ENCODE measurements around the gene ABCB8. TPM values are rescaled to one million over a fixed set of nuclear protein-coding genes. Genes with fewer than 3 reads are reported as not detected.

Gene ABCB8
- total and polyA plus RNA-seq, 2 donors (not counting 3 experiments of a cell fraction or from before 2014, with no cell fraction given) = 38.0 to 46.3 TPM

- Histone ChIP-seq H4K20me1 (replicated peaks; ENCODE audit: control insufficient read depth, extremely low read depth, insufficient read depth, low read length) (no peaks in the 10 kb centered on the region), H3K9me3 (replicated peaks; ENCODE audit: control insufficient read depth, insufficient read depth, low read length) (no peaks in the 10 kb centered on the region), H2AFZ (ENCODE audit: low read depth, low read length) (no peak overlapping the region), H3K9ac (replicated peaks; ENCODE audit: extremely low read depth, insufficient read depth, low read length) (no peak overlapping the region), H3K27ac (ENCODE audit: insufficient read depth, low read depth, low read length) (no peak overlapping the region), H3K4me3 (replicated peaks in 1 of 3; ENCODE audit: insufficient read depth in 1 of 3, low read depth in 1 of 3, low read length in 3 of 3) (no peak overlapping the region), H3K36me3 (ENCODE audit: control insufficient read depth in 2 of 2, extremely low read depth in 1 of 2, insufficient read depth in 2 of 2, low read length in 2 of 2) (peaks cover 18 to 69% of the 10 kb centered on the region in 2 experiments), H3K9me1 (replicated peaks; ENCODE audit: control insufficient read depth, extremely low read depth, insufficient read depth, low read length) (no peaks in the 10 kb centered on the region), H3K79me2 (ENCODE audit: control insufficient read depth, insufficient read depth, low read length) (peaks cover 2% of the 10 kb centered on the region), H3K27me3 (ENCODE audit: control insufficient read depth in 2 of 2, insufficient read depth in 2 of 2, low read length in 2 of 2) (no peaks in the 10 kb centered on the region), H3K4me2 (ENCODE audit: insufficient read depth, low read length) (no peak overlapping the region), H3K4me1 (ENCODE audit: control insufficient read depth, extremely low read depth, insufficient read depth, low read length) (no peaks in the 10 kb centered on the region)
- DNase-seq (ENCODE audit: low read depth, low spot score) = no peak
- FAIRE-seq = no peak
- ChIA-PET POLR2A (interaction anchor here (1.8 kb wide), 1 partner anchor 12 kb away, joined by 7 read pairs; the partner anchor contains the start of gene FASTK), CTCF (interaction anchor here (0.9 to 1.3 kb wide), 2 partner anchors 8 to 82 kb away, joined by 3 read pairs; no protein-coding TSS in a partner anchor)
- dilution Hi-C loops (cut with MboI; ENCODE audit: extremely low pct_ligation_motif_present, low sequenced_read_pairs) (no loop called here), intact Hi-C loops (cut with micrococcal nuclease) (no loop called here)
- BruUV-seq (replicated peaks) = no TSS peak
- no peak for TF ChIP-seq POLR2A (IDR thresholded peaks at IDR 0.05; ENCODE audit: low read depth, low read length)
- no peak for TF ChIP-seq JUN (IDR thresholded peaks at IDR 0.05; ENCODE audit: borderline replicate concordance, insufficient read depth, insufficient read length, low read depth)
- TF ChIP-seq POLR2AphosphoS5 (IDR thresholded peaks at IDR 0.05; ENCODE audit: insufficient read depth, low read depth, low read length) = no peak
- no peak for TF ChIP-seq MAX (IDR thresholded peaks at IDR 0.05; ENCODE audit: insufficient read depth, insufficient read length)
- TF ChIP-seq EZH2 (IDR thresholded peaks at IDR 0.05; ENCODE audit: borderline replicate concordance, low read depth, low read length, severe bottlenecking) = no peak
- TF ChIP-seq MYC (IDR thresholded peaks at IDR 0.05; ENCODE audit: low read depth, low read length) = no peak
- TF ChIP-seq GATA2 (IDR thresholded peaks at IDR 0.05; ENCODE audit: insufficient read depth, insufficient read length, low read depth, low read length) = no peak
- TF ChIP-seq, protein P1, sequence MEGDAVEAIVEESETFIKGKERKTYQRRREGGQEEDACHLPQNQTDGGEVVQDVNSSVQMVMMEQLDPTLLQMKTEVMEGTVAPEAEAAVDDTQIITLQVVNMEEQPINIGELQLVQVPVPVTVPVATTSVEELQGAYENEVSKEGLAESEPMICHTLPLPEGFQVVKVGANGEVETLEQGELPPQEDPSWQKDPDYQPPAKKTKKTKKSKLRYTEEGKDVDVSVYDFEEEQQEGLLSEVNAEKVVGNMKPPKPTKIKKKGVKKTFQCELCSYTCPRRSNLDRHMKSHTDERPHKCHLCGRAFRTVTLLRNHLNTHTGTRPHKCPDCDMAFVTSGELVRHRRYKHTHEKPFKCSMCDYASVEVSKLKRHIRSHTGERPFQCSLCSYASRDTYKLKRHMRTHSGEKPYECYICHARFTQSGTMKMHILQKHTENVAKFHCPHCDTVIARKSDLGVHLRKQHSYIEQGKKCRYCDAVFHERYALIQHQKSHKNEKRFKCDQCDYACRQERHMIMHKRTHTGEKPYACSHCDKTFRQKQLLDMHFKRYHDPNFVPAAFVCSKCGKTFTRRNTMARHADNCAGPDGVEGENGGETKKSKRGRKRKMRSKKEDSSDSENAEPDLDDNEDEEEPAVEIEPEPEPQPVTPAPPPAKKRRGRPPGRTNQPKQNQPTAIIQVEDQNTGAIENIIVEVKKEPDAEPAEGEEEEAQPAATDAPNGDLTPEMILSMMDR (IDR thresholded peaks at IDR 0.05; ENCODE audit: extremely low read depth in 1 of 2, insufficient read depth in 1 of 2, low read depth in 1 of 2, low read length in 2 of 2) = no peak
Observed at GRCh38 chr7:151068069-151068773, 40.0 kb downstream of the ABCB8 start.

All from endothelial cell of umbilical vein (primary cell).